Medulla oblongata (tissue), 1 donor: ENCODE data around the gene FMOD.
A peak's percentile ranks its signal among the peaks of the same experiment; 100 is the strongest.

Source experiments
- DNase-seq: peaks from one replicate; pipeline ENCODE4 v3.0.0-alpha.2; 2015; ENCODE audit errors: extremely low spot score

FMOD gene

DNA sequence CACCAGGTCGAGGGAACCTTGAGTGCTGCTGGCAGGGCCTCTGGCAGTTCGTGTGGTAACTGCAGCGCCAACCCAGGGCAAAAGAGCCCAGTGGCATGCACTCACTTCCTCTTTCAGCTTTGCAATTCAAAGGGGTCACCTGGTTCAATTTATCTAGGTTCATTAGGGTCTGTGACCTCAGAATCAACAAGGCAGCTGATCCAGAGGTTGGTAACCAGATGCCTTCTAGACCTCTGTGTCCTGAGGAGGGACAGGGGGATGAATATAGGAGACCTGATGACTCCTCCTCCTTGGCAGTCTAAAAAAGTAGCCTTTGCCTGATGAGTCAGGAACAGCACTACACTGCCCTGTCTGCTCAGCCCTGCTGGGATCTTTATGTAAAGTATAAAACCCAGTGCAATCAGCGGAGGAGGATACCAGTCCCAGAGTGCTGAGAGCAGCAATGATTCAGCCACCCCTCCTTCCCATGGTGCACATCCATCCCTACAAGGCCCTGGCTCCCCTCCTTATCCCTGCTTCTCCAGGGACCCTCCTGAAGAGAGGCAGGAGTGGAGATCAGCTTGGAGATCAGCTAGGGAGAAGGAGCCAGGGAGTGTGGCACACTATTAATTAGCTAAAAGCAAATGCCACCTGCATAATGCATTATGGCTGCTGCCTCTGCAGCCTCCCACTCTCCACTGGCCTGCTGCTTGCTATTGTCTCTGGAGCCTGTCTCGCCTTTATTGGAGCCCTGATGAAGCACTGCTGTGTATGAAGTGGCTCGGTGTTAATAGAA is 11.2 kb upstream of the FMOD start:
- DNase-seq, result no peak

DNA sequence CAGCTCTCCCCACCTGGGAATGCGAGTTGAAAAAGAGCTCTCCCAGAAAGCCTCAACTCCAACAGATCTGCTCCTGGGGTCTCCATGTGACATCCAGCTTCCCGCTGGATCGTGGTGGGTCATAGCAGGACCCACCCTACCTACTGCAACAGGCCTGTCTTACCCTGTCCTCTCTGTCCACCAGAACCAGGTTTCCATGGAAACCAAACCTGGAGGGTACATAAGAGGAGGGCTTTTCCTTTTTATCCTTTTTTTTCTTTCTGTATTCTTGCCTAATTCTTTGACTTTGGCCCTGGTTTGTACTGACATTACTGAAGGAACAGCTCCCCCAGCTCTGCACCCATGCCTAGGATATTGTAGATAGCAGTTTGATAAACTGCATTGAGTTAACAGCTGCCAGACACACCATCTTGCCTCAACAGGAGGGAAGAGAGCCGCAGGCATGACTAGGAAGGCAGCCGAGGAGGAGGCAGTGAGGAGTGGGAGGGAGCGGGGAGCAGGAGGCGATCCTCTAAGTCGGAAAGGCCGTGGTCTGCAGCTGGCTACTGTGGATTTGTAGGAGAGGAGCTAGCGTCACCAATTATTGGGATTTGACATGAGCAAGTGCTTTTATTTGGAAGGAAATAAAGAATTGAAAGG is 9.7 kb upstream of the FMOD start:
- DNase-seq, result no peak

DNA sequence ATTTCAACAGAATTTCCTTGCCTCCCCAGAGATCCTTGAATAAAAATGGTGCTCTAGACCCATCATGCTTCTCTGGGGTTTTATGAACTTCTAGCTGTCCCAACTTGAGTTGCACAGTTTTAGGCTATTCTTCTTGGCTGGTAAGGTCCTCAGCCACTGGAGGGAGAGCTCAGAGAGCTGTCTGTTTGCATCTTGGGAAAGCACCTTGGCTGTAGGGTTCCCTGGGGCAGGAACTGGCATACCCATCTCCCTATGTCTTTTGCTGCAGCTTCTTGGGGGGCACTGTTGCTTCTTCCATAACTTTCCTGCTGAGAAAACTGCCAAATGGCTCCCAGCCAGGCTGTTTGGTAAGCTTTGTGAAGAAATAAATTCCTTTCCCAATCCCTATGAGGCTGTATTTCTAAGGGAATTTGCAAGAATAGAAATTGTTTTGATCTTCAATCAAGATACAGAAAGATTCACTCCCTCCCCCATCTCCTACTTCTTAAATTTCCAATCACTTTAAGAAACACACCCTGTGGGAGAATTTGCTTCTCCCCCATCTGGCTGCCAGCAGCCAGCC is 8.2 kb upstream of the FMOD start:
- no peak for DNase-seq

DNA sequence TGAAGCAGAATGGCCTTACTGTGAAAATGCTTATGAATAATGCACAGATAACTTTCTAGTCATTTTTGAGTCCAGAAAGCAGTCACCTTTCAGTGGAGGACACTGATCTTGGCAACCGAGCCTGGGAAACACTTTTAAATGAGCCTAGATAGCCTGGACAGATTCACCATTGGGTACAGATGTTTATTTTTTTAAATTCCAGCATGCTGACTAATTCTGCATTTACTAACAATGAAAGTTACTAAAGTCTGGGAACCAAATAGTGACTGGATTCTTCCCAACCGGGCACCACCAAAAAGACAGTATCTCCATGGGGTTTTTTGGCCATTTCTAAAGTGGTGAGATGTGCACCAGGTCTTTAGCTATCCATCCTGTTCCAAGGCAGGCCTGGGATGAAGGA is 3.3 kb upstream of the FMOD start:
- DNase-seq, result no peak

DNA sequence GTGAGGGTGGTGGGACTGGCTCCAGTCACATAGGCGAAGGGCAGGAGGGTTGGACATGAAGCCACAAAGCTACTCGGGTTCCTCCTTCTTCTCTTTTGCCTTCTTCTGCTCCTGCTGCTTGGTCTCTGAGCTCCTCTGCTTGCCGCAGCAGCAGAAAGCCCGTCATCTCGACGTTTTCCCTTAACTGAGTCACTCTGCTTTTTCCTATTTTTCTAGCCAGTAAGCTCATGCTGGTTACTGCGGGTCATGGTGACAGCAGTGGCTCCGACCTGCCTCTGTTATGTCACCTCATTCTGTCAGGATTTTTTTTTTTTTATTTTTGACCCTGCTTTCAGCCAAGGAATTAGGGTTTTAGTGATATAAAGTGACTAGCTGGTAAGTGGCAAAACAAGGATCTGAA is 2.6 kb upstream of the FMOD start:
- no peak for DNase-seq

DNA sequence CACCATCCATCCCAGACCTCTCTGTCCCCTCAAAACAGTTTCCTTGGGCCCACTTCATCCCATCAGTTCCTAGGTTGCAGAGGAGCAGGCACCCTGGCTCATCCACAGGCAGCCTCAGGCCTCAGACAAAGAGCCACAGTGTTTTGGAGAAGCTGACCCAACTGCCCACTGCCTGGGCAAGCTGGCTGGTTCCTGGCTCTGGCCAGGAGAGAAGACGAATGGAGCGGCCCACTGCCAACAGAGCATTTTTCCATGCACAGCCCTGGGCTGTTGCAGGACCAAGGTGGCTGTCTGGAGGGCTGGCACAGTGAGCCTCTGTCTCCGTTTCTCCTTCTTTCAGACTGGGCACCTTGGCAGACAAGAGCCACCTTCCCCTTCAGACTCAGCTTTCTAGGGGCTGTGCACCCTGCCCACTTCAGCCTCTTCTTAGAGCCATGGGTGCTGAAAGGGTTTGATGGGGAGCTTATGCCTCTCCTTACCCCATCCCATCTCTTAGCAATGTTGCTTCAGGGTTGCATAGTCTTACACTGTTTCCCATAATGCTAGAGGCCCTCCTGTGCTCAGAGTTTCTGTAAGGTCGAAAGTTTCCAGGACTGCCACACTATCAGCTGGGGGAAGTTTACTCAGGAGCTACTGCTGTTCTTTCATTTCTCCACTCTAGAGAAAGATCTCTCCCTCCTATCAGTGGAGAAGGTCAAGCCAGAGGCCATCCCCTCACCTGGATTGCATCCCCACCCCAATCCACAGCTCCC is 973 bp downstream of the FMOD start:
- DNase-seq, result peak; percentile 82

DNA sequence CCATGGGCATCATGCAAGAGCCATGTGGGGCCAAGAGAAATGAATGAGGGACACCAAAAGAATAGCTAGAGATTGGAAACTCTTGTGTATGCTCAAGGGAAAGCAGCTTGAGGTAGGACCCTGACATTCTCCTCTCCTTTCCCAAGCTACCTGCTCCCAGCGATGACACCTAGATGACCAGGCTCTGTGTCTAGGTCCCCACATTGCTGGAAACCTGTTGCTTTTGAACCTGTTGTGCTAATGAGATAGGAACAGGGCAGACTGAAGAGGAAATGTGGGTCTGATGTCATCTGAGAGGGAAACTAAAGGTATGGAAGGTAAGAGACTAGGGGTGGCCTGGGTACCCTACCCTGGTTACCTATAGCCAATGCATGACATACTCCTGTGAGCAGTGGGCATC is 1.8 kb downstream of the FMOD start:
- DNase-seq, result no peak

DNA sequence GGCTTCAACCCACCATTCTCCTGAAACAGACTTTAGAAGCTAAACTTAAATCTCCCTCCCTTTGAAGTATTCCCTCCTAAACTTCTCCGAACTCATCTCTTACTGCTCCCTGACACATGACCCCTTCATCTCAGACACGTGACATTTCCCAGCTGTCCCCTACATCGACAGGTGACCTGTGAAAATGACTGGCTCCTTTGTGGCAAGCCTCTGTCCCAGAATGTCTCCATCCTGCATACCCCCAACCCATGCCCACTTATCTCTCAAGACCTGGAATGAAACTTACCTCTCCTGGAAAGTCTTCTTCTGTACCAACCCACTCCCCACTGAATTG is 4.2 kb downstream of the FMOD start:
- DNase-seq, result no peak

DNA sequence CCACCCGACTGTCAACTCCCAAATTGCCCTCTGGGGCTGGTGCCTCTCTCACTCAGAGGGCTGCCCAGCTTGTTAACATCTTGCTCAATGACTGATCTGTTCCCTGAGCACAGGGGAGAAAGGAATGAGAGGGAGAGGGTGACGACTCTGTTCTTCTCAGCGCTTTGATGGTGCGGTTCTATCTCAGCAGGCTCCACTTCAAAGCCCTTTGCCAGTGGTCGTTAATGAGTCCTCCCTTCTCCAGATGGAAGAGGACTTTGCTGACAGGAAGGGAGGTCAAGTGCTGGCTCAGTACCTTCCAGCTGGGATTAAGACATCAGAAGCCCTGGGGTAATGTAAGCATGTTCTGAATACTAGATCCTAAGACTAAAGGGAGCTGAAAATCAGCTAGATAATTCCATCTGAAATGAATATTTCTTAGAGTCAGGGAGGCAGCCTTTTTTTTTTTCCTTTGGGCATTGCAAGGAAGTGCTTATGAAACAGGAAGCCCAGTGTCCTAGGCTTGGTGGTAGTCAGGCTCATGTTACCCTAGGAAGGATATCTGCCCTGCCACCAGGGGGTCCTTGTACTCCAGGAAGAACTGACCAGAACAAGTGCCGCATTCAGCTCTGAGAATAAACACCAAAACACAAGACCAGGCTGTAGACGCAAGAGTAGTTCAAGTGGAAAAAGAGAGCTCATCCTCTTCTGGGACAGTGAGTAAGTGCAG is 4.7 kb downstream of the FMOD start:
- no peak for DNase-seq

DNA sequence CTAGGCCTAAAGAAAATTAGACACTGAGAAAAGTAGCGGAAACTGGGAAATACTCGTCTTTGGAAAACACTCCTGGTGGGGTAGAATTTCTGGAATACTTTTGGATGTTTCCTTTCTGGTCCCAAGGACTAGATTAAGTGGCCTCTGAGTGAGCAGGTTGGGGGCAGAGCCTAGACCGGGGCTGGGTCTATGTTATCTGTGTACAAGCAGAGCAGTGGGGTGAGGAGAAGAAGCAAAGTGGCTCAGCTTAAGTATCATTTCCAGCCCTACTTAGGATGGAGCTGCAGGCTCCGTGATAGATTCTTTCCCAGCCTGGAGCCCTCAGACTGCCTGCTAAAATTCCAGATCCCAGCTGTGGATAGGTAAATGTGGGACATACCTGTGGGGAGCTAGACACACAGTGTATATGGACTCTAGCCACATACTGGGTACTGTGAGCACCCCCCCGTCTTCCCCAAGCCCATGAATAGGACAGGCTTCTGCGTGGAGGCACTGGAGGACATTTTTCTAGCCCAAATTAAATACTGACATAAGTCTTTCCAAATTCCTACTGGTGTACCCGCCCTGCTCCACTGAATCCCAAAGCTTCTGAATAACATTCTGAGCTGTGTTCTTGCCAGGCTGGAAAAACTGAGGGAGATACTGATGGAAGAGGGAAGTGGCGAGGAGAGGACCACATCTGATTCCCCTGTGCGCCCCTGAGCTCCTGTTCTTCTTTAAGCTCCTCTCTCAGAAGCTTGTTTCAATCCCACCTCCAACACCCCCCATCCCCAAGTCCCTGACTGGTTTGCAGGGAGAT is 6.8 kb downstream of the FMOD start:
- no peak for DNase-seq

DNA sequence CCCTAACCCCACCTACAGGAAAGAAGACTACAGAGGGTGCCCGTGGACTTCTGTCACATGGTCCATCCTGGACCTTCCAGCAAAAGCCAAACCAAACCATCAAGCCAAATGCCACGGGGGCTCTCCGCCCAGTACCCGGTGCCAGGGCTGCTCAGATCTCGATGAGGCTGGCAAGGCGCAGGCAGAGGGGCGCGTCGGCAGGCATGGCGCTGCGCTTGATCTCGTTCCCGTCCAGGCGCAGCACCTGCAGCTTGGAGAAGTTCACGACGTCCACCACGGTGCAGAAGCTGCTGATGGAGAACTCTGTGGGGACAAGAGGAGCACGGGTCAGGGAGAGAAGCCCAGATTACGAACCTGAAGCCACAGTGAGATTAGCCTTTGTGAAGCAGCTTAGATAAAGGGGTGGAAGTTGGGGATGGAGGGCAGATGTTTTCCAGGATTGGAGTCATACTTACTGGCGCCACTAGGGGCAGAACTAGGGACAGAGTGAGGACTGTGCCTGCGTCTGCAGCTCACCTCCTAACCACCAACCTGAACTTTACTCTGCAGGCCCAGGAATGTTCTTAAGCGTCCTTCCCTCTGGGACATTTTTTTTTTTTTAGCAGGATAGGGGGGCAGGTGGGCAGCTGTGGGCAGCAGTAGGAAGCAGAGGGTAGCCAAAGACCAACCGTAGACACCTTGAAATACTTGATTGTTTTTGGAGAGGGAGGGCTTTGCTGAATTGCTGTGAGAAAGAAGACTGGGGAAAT is 8.6 kb downstream of the FMOD start:
- peak; percentile 55 for DNase-seq

DNA sequence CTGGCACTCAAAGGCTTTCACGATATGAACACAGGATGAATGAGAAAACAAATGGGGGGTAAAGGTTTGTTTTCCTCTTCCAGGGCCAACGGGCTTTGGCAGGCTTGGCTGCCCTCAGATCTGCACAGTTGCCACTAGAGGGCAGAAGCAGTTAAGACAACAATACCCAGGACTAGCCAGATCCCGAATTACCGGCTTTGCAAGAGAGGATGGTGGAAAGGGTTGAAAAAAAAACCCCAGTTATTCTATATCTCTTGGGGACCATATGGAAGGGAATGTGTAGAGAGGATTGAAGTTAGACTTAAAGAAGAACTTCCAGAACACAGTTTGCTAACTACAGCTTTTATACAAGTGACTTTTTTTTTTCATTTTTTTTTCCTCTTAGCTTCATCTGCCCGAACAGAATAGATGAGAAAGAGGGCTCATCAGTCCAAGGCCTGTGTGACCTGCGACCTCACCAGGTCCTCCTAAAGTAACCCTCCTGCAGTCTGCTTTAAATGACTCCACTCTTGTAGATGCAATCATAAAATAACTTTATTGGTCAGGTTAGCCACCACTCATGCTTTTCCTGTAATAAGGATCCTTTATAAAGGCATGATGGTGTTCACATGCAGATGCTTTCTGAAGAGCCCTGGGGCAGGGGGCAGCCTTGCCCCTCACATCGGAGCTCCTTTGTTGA is 10.7 kb downstream of the FMOD start:
- DNase-seq, result peak; percentile 96

DNA sequence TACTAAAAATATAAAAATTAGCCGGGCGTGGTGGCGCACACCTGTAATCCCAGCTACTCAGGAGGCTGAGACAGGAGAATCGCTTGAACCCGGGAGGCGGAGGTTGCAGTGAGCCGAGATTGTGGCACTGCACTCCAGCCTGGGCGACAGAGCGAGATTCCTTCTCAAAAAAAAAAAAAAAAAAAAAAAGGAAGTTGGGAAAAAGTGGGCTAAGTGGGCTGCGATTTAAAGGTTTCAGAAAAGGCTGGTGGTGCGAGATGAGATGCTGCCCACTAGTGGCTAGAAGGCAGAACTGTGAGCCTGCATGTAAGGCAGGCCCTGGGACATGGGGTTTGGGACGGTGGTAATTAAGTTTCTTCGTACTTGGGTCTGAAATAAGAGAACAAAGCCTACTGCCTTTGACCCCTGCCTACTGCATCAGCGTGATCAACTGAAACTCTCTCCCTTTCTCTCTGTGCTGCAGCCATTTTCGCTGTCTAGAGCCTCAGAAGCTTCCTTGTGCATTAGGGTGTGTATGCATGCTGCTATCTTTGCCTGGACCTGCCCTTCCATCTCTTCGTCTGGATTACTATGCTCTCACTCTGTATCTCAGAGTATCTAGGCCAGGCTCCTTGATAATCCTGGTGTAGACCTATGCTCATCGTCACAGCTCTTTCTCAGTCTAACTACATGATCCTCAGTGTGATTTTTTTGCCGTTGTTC is 12.4 kb downstream of the FMOD start:
- peak; percentile 85 for DNase-seq

DNA sequence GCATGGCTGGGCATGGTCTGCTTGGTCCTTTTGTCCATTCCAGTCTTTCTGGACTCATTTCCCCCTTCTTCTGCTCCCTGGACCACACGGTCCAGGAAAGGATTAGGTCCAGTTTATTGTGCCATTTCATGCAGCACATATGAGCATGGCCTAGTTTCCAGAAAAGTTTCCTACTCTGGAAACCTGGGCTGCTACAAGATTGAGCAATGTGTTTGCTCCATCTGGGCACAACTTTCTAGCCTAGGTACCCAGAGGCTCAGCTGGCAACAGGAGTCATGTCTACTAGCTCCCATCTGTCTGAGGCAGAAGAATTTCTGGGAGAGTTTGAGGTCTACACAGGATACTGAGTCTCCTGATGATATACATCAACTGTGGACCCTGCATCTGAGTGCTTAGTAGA is 14.8 kb downstream of the FMOD start:
- DNase-seq, result no peak

DNA sequence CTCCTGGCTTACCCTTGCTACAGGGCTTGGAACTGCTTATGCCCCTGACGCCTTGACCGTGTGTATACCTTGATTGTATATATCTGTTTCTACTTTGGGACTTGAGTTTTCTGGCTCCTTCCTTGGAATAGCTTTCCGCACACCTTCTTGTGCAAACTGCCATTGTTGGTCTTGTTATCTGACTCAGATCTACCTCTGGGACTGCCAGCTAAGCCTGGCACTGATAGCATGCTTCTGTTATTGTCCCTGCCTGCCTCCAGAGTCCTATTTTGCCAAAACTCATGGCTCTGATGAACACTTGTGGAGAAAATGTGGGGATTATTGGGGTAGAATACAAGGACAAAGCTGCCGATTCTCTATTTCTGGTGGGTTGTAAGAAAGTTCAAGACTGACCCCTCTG is 15.4 kb downstream of the FMOD start:
- DNase-seq, result no peak

DNA sequence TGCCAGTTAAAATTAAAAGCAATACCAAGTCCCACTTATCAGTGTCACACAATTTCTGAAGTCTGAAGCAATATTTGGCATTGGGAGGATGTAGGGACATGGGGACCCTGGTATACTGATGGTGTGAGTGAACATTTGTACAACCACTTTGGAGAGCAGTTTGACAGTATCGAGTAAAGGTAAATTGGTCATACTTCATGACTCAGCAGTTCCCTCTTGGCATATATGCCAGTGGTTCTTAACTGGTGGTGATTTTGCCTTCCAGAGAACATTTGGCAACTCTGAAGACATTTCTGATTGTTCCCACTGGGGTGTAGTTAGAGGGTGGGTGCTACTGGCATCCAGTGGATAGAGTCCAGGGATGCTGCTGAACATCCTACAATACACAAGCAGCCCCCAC is 19.7 kb downstream of the FMOD start:
- DNase-seq, result no peak

DNA sequence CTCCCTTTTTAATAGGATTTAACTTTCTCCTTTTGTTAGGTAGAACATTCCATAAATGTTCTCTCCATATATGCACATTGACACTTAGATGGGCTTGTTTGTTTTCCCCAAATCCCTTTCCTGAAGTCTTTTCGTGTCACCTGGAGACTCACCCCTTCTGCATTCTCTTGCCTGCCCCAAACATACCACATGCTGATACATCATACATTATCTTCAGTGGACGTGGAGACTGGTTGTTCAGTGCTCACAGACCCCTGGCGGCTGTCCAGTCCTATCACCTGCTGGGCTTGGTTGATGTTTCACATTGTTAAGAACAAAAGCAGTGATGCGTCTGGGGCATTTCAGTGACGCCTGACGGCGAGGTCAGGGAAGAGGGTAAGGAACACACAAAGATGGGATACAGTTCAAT is 22.2 kb downstream of the FMOD start:
- no peak for DNase-seq

DNA sequence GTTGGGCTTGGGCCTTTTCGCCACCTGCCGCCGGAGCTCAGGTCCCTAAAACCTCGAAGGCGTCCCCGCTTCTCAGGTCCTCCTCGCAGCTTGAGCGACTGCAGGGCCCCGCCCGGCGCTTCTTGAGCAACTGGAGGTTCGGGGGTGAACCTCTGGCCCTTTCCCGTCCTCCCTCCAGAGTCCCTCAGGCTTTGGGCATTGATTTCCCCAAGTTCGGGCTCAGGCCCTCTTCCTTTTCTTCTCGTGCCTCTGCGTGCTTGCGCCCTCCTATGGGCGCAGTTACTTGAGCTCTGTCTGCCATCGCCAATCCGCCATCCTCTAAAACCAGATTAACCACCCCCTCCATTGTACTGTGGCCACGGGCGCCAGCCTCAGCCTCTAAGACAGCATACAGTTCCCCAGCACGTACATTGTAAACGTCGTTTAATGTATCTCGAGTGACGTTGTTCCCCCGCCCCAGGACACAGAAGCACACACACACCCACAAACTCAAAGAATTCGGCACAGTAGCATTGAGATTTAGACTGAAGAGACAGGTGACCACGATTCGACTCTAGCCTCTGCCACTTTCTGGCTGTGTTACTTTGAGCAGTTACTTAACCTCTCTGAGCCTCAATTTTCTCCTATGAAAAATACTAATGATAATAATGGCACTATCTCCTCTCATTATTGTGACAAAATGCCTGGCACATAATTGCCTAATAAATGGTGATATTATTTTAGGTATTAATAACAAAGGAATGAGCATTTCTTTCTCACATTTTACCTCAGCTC is 23.1 kb downstream of the FMOD start:
- DNase-seq, result peak; percentile 84
